Midbrain (tissue), 1 donor: ENCODE results near the gene C1orf35.

Source experiments
- DNase-seq: peaks from one replicate; lab custom pipeline; 2025; lab: John Stamatoyannopoulos, UW

C1orf35 gene

GRCh38 chr1:228079013-228079412 is 24.1 kb downstream of the C1orf35 start:
- no peak for DNase-seq

GRCh38 chr1:228077565-228078330 is 25.4 kb downstream of the C1orf35 start:
- no peak for DNase-seq

GRCh38 chr1:228076796-228077430 is 26.2 kb downstream of the C1orf35 start:
- no peak for DNase-seq

- DNase-seq, result no peak
These were observed 27.3 kb downstream of the C1orf35 start for GRCh38 chr1:228075801-228076271.

- no peak for DNase-seq
These were observed 28.0 kb downstream of the C1orf35 start for GRCh38 chr1:228074954-228075730.

GRCh38 chr1:228073857-228074545 is 29.1 kb downstream of the C1orf35 start:
- DNase-seq, result no peak

GRCh38 chr1:228073061-228073856 is 29.9 kb downstream of the C1orf35 start:
- DNase-seq, result no peak

- no peak for DNase-seq
These were observed 30.5 kb downstream of the C1orf35 start for GRCh38 chr1:228072658-228073043.

GRCh38 chr1:228071839-228072657 is 31.1 kb downstream of the C1orf35 start:
- DNase-seq, result no peak

- DNase-seq, result no peak
These were observed 32.3 kb downstream of the C1orf35 start for GRCh38 chr1:228070851-228071250.

GRCh38 chr1:228070173-228070572 is 33.0 kb downstream of the C1orf35 start:
- no peak for DNase-seq

- DNase-seq, result no peak
These were observed 34.8 kb downstream of the C1orf35 start for GRCh38 chr1:228068359-228068758.

- DNase-seq, result no peak
These were observed 36.1 kb downstream of the C1orf35 start for GRCh38 chr1:228066891-228067654.

GRCh38 chr1:228066416-228066815 is 36.7 kb downstream of the C1orf35 start:
- no peak for DNase-seq

GRCh38 chr1:228065543-228066347 is 37.4 kb downstream of the C1orf35 start:
- DNase-seq, result no peak

- no peak for DNase-seq
These were observed 38.2 kb downstream of the C1orf35 start for GRCh38 chr1:228064741-228065542.

GRCh38 chr1:228064296-228064695 is 38.8 kb downstream of the C1orf35 start:
- DNase-seq, result no peak
